HepG2 (cell line): ENCODE results near the gene ADGRE3. TPM values are rescaled to one million over a fixed set of nuclear protein-coding genes. Genes with fewer than 3 reads are reported as not detected.

Source experiments
- ATAC-seq: fragments of 200-7000 bp; cut with Tn5 transposase; 3 replicates; pipeline ENCODE4 v1.9.1; 2020; ENCODE audit warnings: mild to moderate bottlenecking, moderate library complexity
- BruUV-seq: library from RNA; stranded (reverse); fragments of 400-500 nt; replicated peaks from 2 replicates; lab custom pipeline; 2021; lab: Mats Ljungman, UMichigan
- CTCF ChIA-PET: fragments of 300-600 bp; formaldehyde crosslinking; extraction: SDS; loops from one replicate; lab custom pipeline; 2021; ENCODE audit warnings: low total read pairs, inconsistent platforms, low intra/inter-chr PET ratio; lab: Yijun Ruan, JAX
- POLR2A ChIA-PET: fragments of 350-600 bp; sonication (Branson Sonifier 250); formaldehyde crosslinking; loops from one replicate; lab custom pipeline; 2020; ENCODE audit warnings: antibody characterized with exemption, inconsistent platforms; lab: Yijun Ruan, JAX
- DNase-seq: peaks from one replicate; pipeline ENCODE4 v3.0.0-alpha.2; 2015; ENCODE audit warnings: low spot score
- FAIRE-seq: peaks from 3 replicates; lab custom pipeline; 2011; peaks lifted over from hg19 to GRCh38; lab: Jason Lieb, UNC
- H2AFZ ChIP-seq: one replicate; pipeline ENCODE4 v1.6.1; 2011; ENCODE audit warnings: low read length, inconsistent platforms
- H3K27ac ChIP-seq: fragments of 300-600 bp; 3 replicates; pipeline ENCODE4 v1.8.0; 2011; ENCODE audit warnings: mixed run types, mild to moderate bottlenecking, mixed read lengths, low read length, inconsistent platforms; ENCODE audit not compliant: insufficient read depth; ENCODE audit errors: extremely low read length
- H3K27me3 ChIP-seq, 2 experiments: fragments of 200-600 bp in 1 of 2; 2 replicates in 1 of 2; 3 replicates in 1 of 2; pipeline versions ENCODE4 v1.6.0 to v1.8.0; 2011; ENCODE audit warnings: low read length in 2 of 2, mild to moderate bottlenecking in 2 of 2, moderate library complexity in 2 of 2, inconsistent platforms in 1 of 2; ENCODE audit not compliant: insufficient read depth in 2 of 2, control insufficient read depth in 1 of 2
- H3K36me3 ChIP-seq, 2 experiments: fragments of 200-600 bp in 1 of 2; replicated peaks in 1 of 2; 2 replicates in 1 of 2; 3 replicates in 1 of 2; pipeline versions ENCODE4 v1.5.1 to v1.8.0; 2011; ENCODE audit warnings: low read length in 2 of 2, inconsistent platforms in 1 of 2; ENCODE audit not compliant: insufficient read depth in 2 of 2, control insufficient read depth in 1 of 2
- H3K4me1 ChIP-seq: 2 replicates; pipeline ENCODE4 v1.5.1; 2012; ENCODE audit warnings: low read length, inconsistent platforms; ENCODE audit not compliant: insufficient read depth
- H3K4me2 ChIP-seq: 2 replicates; pipeline ENCODE4 v1.6.0; 2011; ENCODE audit warnings: low read depth, low read length, inconsistent platforms
- H3K4me3 ChIP-seq, 3 experiments: fragments of 200-600 bp in 1 of 3; sonication (generic), shearing (Covaris generic) in 1 of 3; replicated peaks in 1 of 3; 2 replicates each; pipeline ENCODE4 v1.5.1; 2011 to 2016; ENCODE audit warnings: low read length in 3 of 3, inconsistent platforms in 2 of 3, low read depth in 2 of 3, mild to moderate bottlenecking in 2 of 3, control low read depth in 1 of 3, mixed read lengths in 1 of 3; ENCODE audit not compliant: insufficient read depth in 1 of 3
- H3K79me2 ChIP-seq: one replicate; pipeline ENCODE4 v1.6.1; 2011; ENCODE audit warnings: low read length, inconsistent platforms; ENCODE audit not compliant: insufficient read depth
- H3K9ac ChIP-seq: 2 replicates; pipeline ENCODE4 v1.6.0; 2011; ENCODE audit warnings: mild to moderate bottlenecking, low read depth, low read length, inconsistent platforms; ENCODE audit not compliant: insufficient read depth
- H3K9me3 ChIP-seq: 2 replicates; pipeline ENCODE4 v1.5.1; 2012; ENCODE audit warnings: mild to moderate bottlenecking, low read length
- H4K20me1 ChIP-seq: 2 replicates; pipeline ENCODE4 v1.6.0; 2011; ENCODE audit warnings: inconsistent platforms, mild to moderate bottlenecking, low read length, moderate library complexity; ENCODE audit not compliant: insufficient read depth
- ATF7 ChIP-seq, 2 experiments: fragments of 450-650 bp in 1 of 2; sonication (generic) in 1 of 2; formaldehyde crosslinking in 1 of 2; IDR thresholded peaks; 2 replicates each; pipeline versions ENCODE4 v1.4.0 to v1.6.1; 2016 to 2020; ENCODE audit warnings: antibody characterized with exemption in 1 of 2, mild to moderate bottlenecking in 1 of 2, missing genetic modification reagents in 1 of 2
- CEBPB ChIP-seq: IDR thresholded peaks from 2 replicates; pipeline ENCODE4 v1.6.1; 2011; ENCODE audit warnings: low read depth, low read length, improper control_type of control experiment, borderline replicate concordance
- HNF4G ChIP-seq, 2 experiments: sonication (generic) in 1 of 2; formaldehyde crosslinking in 1 of 2; IDR thresholded peaks; 2 replicates each; pipeline versions ENCODE4 v1.4.0 to v1.6.1; 2011 to 2020; ENCODE audit warnings: borderline replicate concordance in 2 of 2, low read depth in 2 of 2, mild to moderate bottlenecking in 2 of 2, low read length in 1 of 2, missing genetic modification reagents in 1 of 2, moderate library complexity in 1 of 2
- NPAS2 ChIP-seq: sonication (generic); formaldehyde crosslinking; IDR thresholded peaks from 2 replicates; pipeline ENCODE4 v1.8.0; 2022; ENCODE audit warnings: mild to moderate bottlenecking, missing genetic modification reagents, borderline replicate concordance
- RARA ChIP-seq: IDR thresholded peaks from 2 replicates; pipeline ENCODE4 v1.6.1; 2016; ENCODE audit warnings: missing genetic modification reagents, missing compliant biosample characterization
- RFX1 ChIP-seq: fragments of 450-650 bp; IDR thresholded peaks from 2 replicates; pipeline ENCODE4 v1.6.1; 2017
- SAP130 ChIP-seq: IDR thresholded peaks from 2 replicates; pipeline ENCODE4 v1.6.1; 2016; ENCODE audit warnings: low read depth
- TOE1 ChIP-seq: sonication (generic); formaldehyde crosslinking; IDR thresholded peaks from 2 replicates; pipeline ENCODE4 v1.4.0; 2020; ENCODE audit warnings: mild to moderate bottlenecking, missing genetic modification reagents
- ZNF20 ChIP-seq: sonication (generic); formaldehyde crosslinking; IDR thresholded peaks from 2 replicates; pipeline ENCODE4 v1.4.0; 2020; ENCODE audit warnings: mild to moderate bottlenecking, moderate library complexity, missing genetic modification reagents
- ZNF850 ChIP-seq: sonication (generic); formaldehyde crosslinking; conservative IDR thresholded peaks from 2 replicates; pipeline ENCODE4 v1.9.0; 2021; ENCODE audit warnings: mild to moderate bottlenecking, missing genetic modification reagents
- ZSCAN20 ChIP-seq: sonication (generic); formaldehyde crosslinking; IDR thresholded peaks from 2 replicates; pipeline ENCODE4 v1.4.0; 2020; ENCODE audit warnings: missing genetic modification reagents, mild to moderate bottlenecking, borderline replicate concordance
- WGBS: methylation state at CpG from one replicate; pipeline ENCODE4 v1.1.6; 2017; ENCODE audit warnings: low lambda C conversion rate; 5-methylcytosine and 5-hydroxymethylcytosine counted together
- in situ Hi-C: cut with HindIII; loops from 2 replicates; pipeline ENCODE4 v1.10.0; 2017; ENCODE audit warnings: low pct_unique_long_range_greater_than_20kb; ENCODE audit not compliant: extremely low pct_ligation_motif_present
- intact Hi-C: fragments of 100-400 bp; cut with micrococcal nuclease; formaldehyde crosslinking; loops from one replicate; pipeline ENCODE4 v1.10.0; 2022; ENCODE audit not compliant: unreplicated experiment
- polyA plus RNA-seq, 8 experiments: library from polyadenylated mRNA; depleted of rRNA in 3 of 8; stranded (reverse) in 7 of 8; unstranded in 1 of 8; fragments of >200 nt; fragmentation: Illumina TruSeq in 4 of 8; extraction: Trizol in 4 of 8; gene quantifications; 2 replicates each; pipeline versions ENCODE4 v1.2.1 to v1.2.3, GENCODE V29; 2011 to 2016; ENCODE audit warnings: low read depth in 4 of 8, missing spikeins in 1 of 8, mixed read lengths in 1 of 8; ENCODE audit not compliant: insufficient read depth in 1 of 8
- total RNA-seq, 5 experiments: library from RNA; depleted of rRNA; stranded (reverse); fragments of >200 nt; fragmentation: Illumina TruSeq; extraction: Trizol; gene quantifications; 2 replicates each; pipeline ENCODE4 v1.2.3, GENCODE V29; 2016; ENCODE audit warnings: low read depth in 1 of 5
- TF ChIP-seq, protein P1 (sequence below): sonication (generic); formaldehyde crosslinking; IDR thresholded peaks from 2 replicates; pipeline ENCODE4 v1.5.0; 2020; ENCODE audit warnings: mild to moderate bottlenecking, missing genetic modification reagents

Gene ADGRE3
- total and polyA plus RNA-seq, 2 of the 13 experiments (the other 11 are each of a cell fraction or from before 2014, with no cell fraction given): not detected

GRCh38 chr19:14672188-14672872 lies 2.3 kb downstream of the ADGRE3 start (continued):
- TF ChIP-seq, protein P1, sequence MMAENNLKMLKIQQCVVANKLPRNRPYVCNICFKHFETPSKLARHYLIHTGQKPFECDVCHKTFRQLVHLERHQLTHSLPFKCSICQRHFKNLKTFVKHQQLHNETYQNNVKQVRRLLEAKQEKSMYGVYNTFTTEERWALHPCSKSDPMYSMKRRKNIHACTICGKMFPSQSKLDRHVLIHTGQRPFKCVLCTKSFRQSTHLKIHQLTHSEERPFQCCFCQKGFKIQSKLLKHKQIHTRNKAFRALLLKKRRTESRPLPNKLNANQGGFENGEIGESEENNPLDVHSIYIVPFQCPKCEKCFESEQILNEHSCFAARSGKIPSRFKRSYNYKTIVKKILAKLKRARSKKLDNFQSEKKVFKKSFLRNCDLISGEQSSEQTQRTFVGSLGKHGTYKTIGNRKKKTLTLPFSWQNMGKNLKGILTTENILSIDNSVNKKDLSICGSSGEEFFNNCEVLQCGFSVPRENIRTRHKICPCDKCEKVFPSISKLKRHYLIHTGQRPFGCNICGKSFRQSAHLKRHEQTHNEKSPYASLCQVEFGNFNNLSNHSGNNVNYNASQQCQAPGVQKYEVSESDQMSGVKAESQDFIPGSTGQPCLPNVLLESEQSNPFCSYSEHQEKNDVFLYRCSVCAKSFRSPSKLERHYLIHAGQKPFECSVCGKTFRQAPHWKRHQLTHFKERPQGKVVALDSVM (CRISPR knock-in tag): peak; percentile 86
- TF ChIP-seq SAP130: no peak
- TF ChIP-seq HNF4G (IDR thresholded peaks at IDR 0.05; ENCODE audit: borderline replicate concordance, low read depth, low read length): no peak
- no peak for TF ChIP-seq HNF4G (CRISPR knock-in tag; IDR thresholded peaks at IDR 0.05; ENCODE audit: borderline replicate concordance, low read depth)
- TF ChIP-seq ZNF850: no peak
- no peak for TF ChIP-seq ZSCAN20 (CRISPR knock-in tag)
- TF ChIP-seq RARA (CRISPR knock-in tag): no peak
- no peak for TF ChIP-seq NPAS2
- TF ChIP-seq CEBPB: peak; percentile 72; the same call in 1 of the 2 replicates
- no peak for TF ChIP-seq TOE1 (CRISPR knock-in tag)
- no peak for TF ChIP-seq ZNF20 (CRISPR knock-in tag)

DNA sequence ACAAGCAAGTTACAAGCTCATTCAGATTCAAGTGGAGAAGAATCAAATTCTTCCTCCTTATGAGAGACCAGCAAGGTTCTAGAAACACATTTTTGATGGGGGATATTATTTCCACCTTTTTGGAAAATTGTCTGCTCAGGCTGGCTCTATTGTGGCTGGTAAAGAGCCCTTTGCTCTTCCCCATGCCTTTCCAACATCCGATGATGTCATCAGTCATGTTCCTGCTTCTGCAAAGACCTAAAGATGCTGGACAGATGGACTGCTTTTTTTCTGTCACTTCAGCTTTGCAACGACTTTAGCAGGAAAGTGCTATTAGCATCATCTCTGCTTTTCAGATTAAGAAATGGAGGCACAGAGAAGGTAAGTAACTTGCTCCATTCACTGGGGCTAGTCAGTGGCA lies 4.2 kb downstream of the ADGRE3 start:
- Histone ChIP-seq H3K36me3 (no peaks in the 10 kb centered on the region), H3K79me2 (no peaks in the 10 kb centered on the region), H2AFZ (no peak overlapping the region), H3K4me2 (no peak overlapping the region), H3K27ac (no peak overlapping the region), H4K20me1 (no peaks in the 10 kb centered on the region), H3K27me3 (peaks cover 0 to 6% of the 10 kb centered on the region in 2 experiments; a peak in 1 of 5 replicates), H3K9ac (no peak overlapping the region), H3K4me3 (no peak overlapping the region), H3K9me3 (no peaks in the 10 kb centered on the region), H3K4me1 (peaks cover 8% of the 10 kb centered on the region)
- ChIA-PET CTCF (no interaction called here), POLR2A (no interaction called here)
- DNase-seq (no peak), FAIRE-seq (no peak), ATAC-seq (no peak)
- TF ChIP-seq RFX1 (no peak), ATF7 (IDR thresholded peaks at IDR 0.05) (peak; percentile 92), ATF7 (CRISPR knock-in tag; IDR thresholded peaks at IDR 0.05) (no peak)
- WGBS: 0% methylated on average over 2 of the region's 2 CpGs
- no TSS peak for BruUV-seq
- intact Hi-C loops (no loop called here), in situ Hi-C loops (no loop called here)
